Measurements from ENCODE around the gene ALLC. TPM values are rescaled to one million over a fixed set of nuclear protein-coding genes. Genes with fewer than 3 reads are reported as not detected.

Gene ALLC
- total and polyA plus RNA-seq, 2 donors (not counting 1 experiment from before 2014, with no cell fraction given) = not detected

GRCh38 chr2:3644246-3644525 lies 13.8 kb upstream of the ALLC start:
- Histone ChIP-seq H3K9me3 (ENCODE audit: control insufficient read depth, insufficient read depth, low read depth, low read length) (no peaks in the 10 kb centered on the region), H3K9ac (ENCODE audit: insufficient read depth, low read length) (no peak overlapping the region), H3K4me3 (replicated peaks in 1 of 4; ENCODE audit: control extremely low read depth in 1 of 4, insufficient read depth in 1 of 4, low read depth in 3 of 4, low read length in 4 of 4) (no peak overlapping the region), H4K20me1 (ENCODE audit: control insufficient read depth, extremely low read depth, insufficient read depth, low read length) (no peaks in the 10 kb centered on the region), H3K4me2 (ENCODE audit: extremely low read depth, insufficient read depth, low read length) (no peak overlapping the region), H3K27me3 (ENCODE audit: control insufficient read depth, insufficient read depth, low read length) (no peaks in the 10 kb centered on the region), H3K36me3 (ENCODE audit: control insufficient read depth, insufficient read depth, low read length) (no peaks in the 10 kb centered on the region), H3K27ac (ENCODE audit: insufficient read depth, low read length) (no peak overlapping the region), H2AFZ (ENCODE audit: low read length) (no peak overlapping the region), H3K79me2 (ENCODE audit: control insufficient read depth, insufficient read depth, low read length) (no peaks in the 10 kb centered on the region), H3K4me1 (ENCODE audit: control insufficient read depth, extremely low read depth, insufficient read depth, low read length) (no peaks in the 10 kb centered on the region)
- TF ChIP-seq EZH2 (IDR thresholded peaks at IDR 0.05; ENCODE audit: low read length, missing control alignments) (no peak), CTCF (conservative IDR thresholded peaks at IDR 0.05 in 1 of 2, IDR thresholded peaks at IDR 0.05 in 1 of 2; ENCODE audit: low read depth in 1 of 2, low read length in 2 of 2) (no peak)
- DNase-seq (ENCODE audit: low read depth in 2 of 2) = no peak

GRCh38 chr2:3644891-3645605 lies 13.0 kb upstream of the ALLC start:
- H3K9me3 ChIP-seq (ENCODE audit: control insufficient read depth, insufficient read depth, low read depth, low read length) = no peaks in the 10 kb centered on the region
- H3K4me2 ChIP-seq (ENCODE audit: extremely low read depth, insufficient read depth, low read length) = no peak overlapping the region
- no peaks in the 10 kb centered on the region for H3K27me3 ChIP-seq (ENCODE audit: control insufficient read depth, insufficient read depth, low read length)
- H4K20me1 ChIP-seq (ENCODE audit: control insufficient read depth, extremely low read depth, insufficient read depth, low read length) = no peaks in the 10 kb centered on the region
- H3K4me3 ChIP-seq (replicated peaks in 1 of 4; ENCODE audit: control extremely low read depth in 1 of 4, insufficient read depth in 1 of 4, low read depth in 3 of 4, low read length in 4 of 4) = no peak overlapping the region
- no peak overlapping the region for H3K27ac ChIP-seq (ENCODE audit: insufficient read depth, low read length)
- TF ChIP-seq CTCF (conservative IDR thresholded peaks at IDR 0.05 in 1 of 2, IDR thresholded peaks at IDR 0.05 in 1 of 2; ENCODE audit: low read depth in 1 of 2, low read length in 2 of 2) (no peak), EZH2 (IDR thresholded peaks at IDR 0.05; ENCODE audit: low read length, missing control alignments) (no peak)
- H3K36me3 ChIP-seq (ENCODE audit: control insufficient read depth, insufficient read depth, low read length) = no peaks in the 10 kb centered on the region
- no peaks in the 10 kb centered on the region for H3K79me2 ChIP-seq (ENCODE audit: control insufficient read depth, insufficient read depth, low read length)
- no peak for DNase-seq (ENCODE audit: low read depth in 2 of 2)
- H2AFZ ChIP-seq (ENCODE audit: low read length) = no peak overlapping the region
- no peaks in the 10 kb centered on the region for H3K4me1 ChIP-seq (ENCODE audit: control insufficient read depth, extremely low read depth, insufficient read depth, low read length)
- no peak overlapping the region for H3K9ac ChIP-seq (ENCODE audit: insufficient read depth, low read length)

- Histone ChIP-seq H3K4me2 (ENCODE audit: extremely low read depth, insufficient read depth, low read length) (no peak overlapping the region), H2AFZ (ENCODE audit: low read length) (no peak overlapping the region), H3K4me1 (ENCODE audit: control insufficient read depth, extremely low read depth, insufficient read depth, low read length) (no peaks in the 10 kb centered on the region), H3K4me3 (replicated peaks in 1 of 4; ENCODE audit: control extremely low read depth in 1 of 4, insufficient read depth in 1 of 4, low read depth in 3 of 4, low read length in 4 of 4) (no peak overlapping the region), H3K27ac (ENCODE audit: insufficient read depth, low read length) (no peak overlapping the region), H3K9ac (ENCODE audit: insufficient read depth, low read length) (no peak overlapping the region), H3K9me3 (ENCODE audit: control insufficient read depth, insufficient read depth, low read depth, low read length) (no peaks in the 10 kb centered on the region), H4K20me1 (ENCODE audit: control insufficient read depth, extremely low read depth, insufficient read depth, low read length) (no peaks in the 10 kb centered on the region), H3K79me2 (ENCODE audit: control insufficient read depth, insufficient read depth, low read length) (no peaks in the 10 kb centered on the region), H3K27me3 (ENCODE audit: control insufficient read depth, insufficient read depth, low read length) (no peaks in the 10 kb centered on the region), H3K36me3 (ENCODE audit: control insufficient read depth, insufficient read depth, low read length) (no peaks in the 10 kb centered on the region)
- TF ChIP-seq CTCF (conservative IDR thresholded peaks at IDR 0.05 in 1 of 2, IDR thresholded peaks at IDR 0.05 in 1 of 2; ENCODE audit: low read depth in 1 of 2, low read length in 2 of 2) (no peak), EZH2 (IDR thresholded peaks at IDR 0.05; ENCODE audit: low read length, missing control alignments) (no peak)
- DNase-seq (ENCODE audit: low read depth in 2 of 2) = no peak
Measured at GRCh38 chr2:3645745-3646389, 12.1 kb upstream of the ALLC start.
